Osteocyte (in vitro differentiated cells): ENCODE data around the gene TNPO3. TPM values are rescaled to one million over a fixed set of nuclear protein-coding genes. Genes with fewer than 3 reads are reported as not detected.
A peak's percentile ranks its signal among the peaks of the same experiment; 100 is the strongest.
"Not testable (repeated sequence)": the region's sequence is repeated elsewhere in the genome, so short reads cannot be mapped to it uniquely, and the experiment has no call there.

ENCODE experiments used
- DNase-seq: peaks from one replicate; pipeline ENCODE4 v3.0.0; 2021; ENCODE audit warnings: mixed read lengths; ENCODE audit not compliant: unreplicated experiment; ENCODE audit errors: extremely low spot score
- H3K27ac Mint-ChIP-seq: one replicate; pipeline ENCODE4 v1.8.0; 2021; ENCODE audit warnings: mild to moderate bottlenecking, mixed read lengths; ENCODE audit not compliant: unreplicated experiment
- H3K27me3 Mint-ChIP-seq: one replicate; pipeline ENCODE4 v1.8.0; 2021; ENCODE audit warnings: mixed read lengths; ENCODE audit not compliant: unreplicated experiment
- H3K36me3 Mint-ChIP-seq: one replicate; pipeline ENCODE4 v1.8.0; 2021; ENCODE audit warnings: mixed read lengths; ENCODE audit not compliant: unreplicated experiment
- H3K4me1 Mint-ChIP-seq: one replicate; pipeline ENCODE4 v1.8.0; 2021; ENCODE audit warnings: mixed read lengths; ENCODE audit not compliant: unreplicated experiment
- H3K4me3 Mint-ChIP-seq: one replicate; pipeline ENCODE4 v1.8.0; 2021; ENCODE audit warnings: mild to moderate bottlenecking, moderate library complexity, mixed read lengths; ENCODE audit not compliant: unreplicated experiment
- H3K9me3 Mint-ChIP-seq: one replicate; pipeline ENCODE4 v1.8.0; 2021; ENCODE audit warnings: mixed read lengths; ENCODE audit not compliant: unreplicated experiment
- CTCF ChIP-seq: fragments of 200-600 bp; sonication (generic); IDR thresholded peaks from 2 replicates; pipeline ENCODE4 v1.5.0; 2021; ENCODE audit warnings: antibody characterized with exemption, mild to moderate bottlenecking, moderate library complexity
- total RNA-seq: library from RNA; stranded (reverse); gene quantifications from 2 replicates; pipeline ENCODE4 v1.2.1, GENCODE V29; 2021

The TNPO3 gene
- total RNA-seq, 1 donor from 2014 or later = 46.0 TPM

DNA sequence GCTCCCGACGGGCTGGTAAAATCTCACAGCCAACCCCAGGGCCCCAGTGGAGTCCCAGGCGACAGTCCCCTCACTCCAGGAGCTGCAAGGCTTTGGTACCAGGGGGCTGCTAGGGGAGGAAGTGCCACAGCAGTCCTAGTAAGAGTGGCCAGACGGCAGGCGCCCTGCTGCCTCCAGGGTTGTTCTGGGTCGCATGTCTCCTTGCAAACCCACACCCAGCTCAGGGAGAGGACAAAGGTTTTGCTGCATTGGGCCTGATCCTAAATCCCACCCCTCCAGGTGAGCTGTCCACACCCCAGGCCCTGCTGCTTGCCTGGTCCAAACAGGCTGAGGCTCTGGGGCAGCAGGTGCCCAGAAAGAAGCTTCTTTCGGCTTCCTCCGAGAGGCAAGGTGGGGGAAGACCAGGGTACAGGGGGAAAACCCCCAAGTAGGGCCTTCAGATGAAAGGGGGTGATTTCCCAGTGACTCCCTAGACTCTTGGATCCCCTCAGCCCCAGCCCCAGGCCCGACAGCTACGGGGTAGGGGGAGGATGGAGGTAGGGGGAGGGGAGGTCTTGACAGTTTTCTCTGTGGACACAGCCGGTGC lies 140.3 kb downstream of the TNPO3 start:
- H3K9me3 Mint-ChIP-seq = no peaks in the 10 kb centered on the region
- H3K27me3 Mint-ChIP-seq = peaks cover 44% of the 10 kb centered on the region
- no peaks in the 10 kb centered on the region for H3K36me3 Mint-ChIP-seq
- no peak overlapping the region for H3K4me3 Mint-ChIP-seq
- TF ChIP-seq CTCF = no peak
- H3K4me1 Mint-ChIP-seq = peaks cover 12% of the 10 kb centered on the region
- H3K27ac Mint-ChIP-seq = no peak overlapping the region
- no peak for DNase-seq

GRCh38 chr7:128913870-128914565 lies 140.9 kb downstream of the TNPO3 start:
- Mint-ChIP-seq H3K4me1 (peaks cover 15% of the 10 kb centered on the region), H3K36me3 (no peaks in the 10 kb centered on the region), H3K9me3 (no peaks in the 10 kb centered on the region), H3K27ac (no peak overlapping the region), H3K27me3 (peaks cover 42% of the 10 kb centered on the region), H3K4me3 (no peak overlapping the region)
- TF ChIP-seq CTCF = no peak
- DNase-seq = no peak

DNA sequence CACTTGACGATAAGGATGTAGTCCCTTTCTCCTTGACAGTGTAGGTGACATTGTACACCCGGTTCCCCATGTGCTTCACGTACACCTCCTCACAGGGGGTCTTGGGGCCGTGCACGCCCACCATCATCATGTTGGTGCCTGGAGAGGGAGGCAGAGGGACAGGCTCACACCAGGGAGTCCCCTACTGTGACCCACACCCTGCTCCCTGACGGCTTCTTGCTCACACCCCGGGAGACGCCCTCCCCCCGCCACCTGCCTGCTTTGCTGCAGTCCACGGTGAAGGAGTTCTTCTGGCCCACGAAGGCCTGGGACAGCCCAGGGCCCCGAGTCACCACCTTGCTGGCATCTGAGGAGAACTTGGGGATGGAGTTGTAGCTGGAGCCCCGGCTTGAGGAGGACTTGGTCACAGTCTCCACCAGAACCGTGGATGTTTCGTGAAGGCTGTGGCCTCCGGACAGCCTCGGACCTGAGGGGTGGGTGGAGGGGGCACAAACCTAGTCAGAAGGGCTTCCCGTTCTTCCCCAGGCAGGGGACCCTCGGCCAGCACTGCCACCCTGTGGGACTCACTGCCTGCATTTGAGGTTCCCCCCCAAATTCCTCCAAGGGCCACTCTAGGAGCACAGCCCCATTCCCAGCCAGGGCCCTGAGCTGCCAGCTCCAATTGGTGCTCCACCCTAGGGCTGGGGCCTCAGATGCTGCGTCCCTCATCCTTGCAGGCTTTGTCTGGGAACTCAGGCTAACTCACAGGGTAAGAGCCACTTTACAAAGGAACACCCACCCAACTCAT lies 142.0 kb downstream of the TNPO3 start:
- Mint-ChIP-seq H3K4me1 (peaks cover 15% of the 10 kb centered on the region), H3K27me3 (peaks cover 34% of the 10 kb centered on the region)
- not testable (repeated sequence) for H3K4me3 Mint-ChIP-seq, H3K27ac Mint-ChIP-seq, H3K9me3 Mint-ChIP-seq, DNase-seq, H3K36me3 Mint-ChIP-seq

GRCh38 chr7:128912281-128912680 lies 142.6 kb downstream of the TNPO3 start:
- Mint-ChIP-seq H3K27me3 (peaks cover 31% of the 10 kb centered on the region), H3K36me3 (no peaks in the 10 kb centered on the region), H3K9me3 (no peaks in the 10 kb centered on the region), H3K27ac (no peak overlapping the region), H3K4me1 (peaks cover 15% of the 10 kb centered on the region), H3K4me3 (no peak overlapping the region)
- DNase-seq = no peak
- TF ChIP-seq CTCF = no peak

DNA sequence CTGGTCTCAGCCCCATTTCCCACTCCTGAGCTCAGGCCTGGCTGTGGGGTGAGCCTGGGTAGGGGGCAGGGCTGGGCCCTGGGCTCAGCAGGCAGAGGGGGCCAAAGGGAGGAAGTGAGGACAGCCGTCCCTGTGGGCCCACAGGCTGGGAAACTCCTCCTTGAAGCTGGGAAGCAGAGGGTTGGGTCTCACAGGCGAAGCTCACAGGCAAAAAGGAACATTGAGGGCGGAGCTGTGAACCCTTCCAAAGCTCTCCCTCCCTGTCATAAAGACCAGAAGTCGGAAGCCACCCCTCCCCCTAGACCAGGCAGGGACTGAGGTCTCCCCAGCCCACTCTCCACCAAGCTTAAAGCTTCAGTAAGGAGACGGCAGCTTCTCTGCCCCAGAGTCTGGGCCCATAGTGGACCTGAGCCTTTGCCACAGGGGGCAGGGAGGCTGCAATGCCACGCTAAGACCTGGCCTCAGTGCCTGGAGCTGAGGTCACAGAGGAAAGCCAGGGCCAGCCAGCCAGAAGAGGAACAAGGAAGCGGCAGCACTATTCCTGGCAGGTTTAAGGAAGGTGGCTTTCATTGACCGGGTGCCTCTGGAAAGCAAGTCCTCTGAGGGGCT lies 143.4 kb downstream of the TNPO3 start:
- Mint-ChIP-seq H3K4me1 (peaks cover 15% of the 10 kb centered on the region), H3K36me3 (no peaks in the 10 kb centered on the region), H3K9me3 (no peaks in the 10 kb centered on the region), H3K27me3 (peaks cover 24% of the 10 kb centered on the region), H3K27ac (no peak overlapping the region), H3K4me3 (peak overlapping the region; percentile 40)
- DNase-seq = no peak
- no peak for TF ChIP-seq CTCF
